ENCODE data around the gene ILK.
A peak's percentile ranks its signal among the peaks of the same experiment; 100 is the strongest.

ILK gene

DNA sequence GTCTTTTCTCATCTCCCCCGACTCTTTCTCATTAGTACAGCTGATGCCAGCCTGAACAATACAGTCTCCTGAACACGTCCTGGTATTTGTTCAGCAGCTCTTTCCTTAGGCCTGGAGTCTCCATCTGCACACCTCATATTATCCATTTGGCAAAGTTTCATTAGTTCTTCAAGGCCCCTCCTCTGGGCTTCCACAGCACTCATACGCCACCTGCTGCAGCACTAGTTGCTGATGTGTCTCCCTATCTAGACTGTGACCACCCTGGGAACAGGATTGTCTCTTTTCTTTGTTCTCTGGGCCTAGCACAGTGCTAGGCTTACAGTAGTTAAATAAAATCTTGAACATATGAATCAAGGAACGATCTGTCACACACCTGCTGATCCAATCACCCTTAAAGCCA is 34.9 kb downstream of the ILK start:
- peak; percentile 7 for DNase-seq

GRCh38 chr11:6640036-6640984 is 36.7 kb downstream of the ILK start:
- no peak for DNase-seq

DNA sequence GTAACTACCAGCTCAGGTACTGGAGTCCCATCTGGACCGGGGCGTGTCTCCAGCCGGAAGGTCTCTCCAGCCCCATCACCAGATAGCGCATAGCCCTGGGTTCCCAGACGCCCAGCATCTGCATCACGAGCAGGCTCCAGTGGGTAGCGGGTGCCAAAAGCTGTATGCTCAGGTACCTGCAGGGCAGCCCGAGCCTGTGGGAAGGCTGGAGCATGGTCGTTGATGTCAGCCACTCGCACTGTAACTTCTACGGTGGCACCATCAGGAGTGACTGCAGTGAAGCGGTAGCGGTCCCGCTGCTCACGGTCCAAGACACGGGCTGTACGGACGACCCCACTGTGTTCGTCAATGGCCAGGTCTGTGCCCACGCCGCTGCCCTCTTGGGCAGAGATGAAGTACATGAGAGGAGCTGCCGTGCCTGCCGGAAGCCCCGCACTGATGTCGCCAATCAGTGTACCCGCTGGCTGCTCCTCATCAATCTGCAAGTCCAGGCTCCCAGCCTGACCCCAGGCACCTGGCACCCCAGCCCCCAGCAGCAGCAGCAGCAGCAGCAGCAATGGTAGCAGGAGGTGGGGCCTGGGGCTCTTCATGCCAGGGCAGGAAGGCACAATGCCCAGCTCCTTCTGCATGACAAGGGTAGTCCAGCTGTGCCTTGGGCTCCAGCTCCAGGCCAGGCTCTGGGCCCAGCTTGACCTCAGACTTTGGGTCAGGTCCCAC is 37.6 kb downstream of the ILK start:
- no peak for DNase-seq

DNA sequence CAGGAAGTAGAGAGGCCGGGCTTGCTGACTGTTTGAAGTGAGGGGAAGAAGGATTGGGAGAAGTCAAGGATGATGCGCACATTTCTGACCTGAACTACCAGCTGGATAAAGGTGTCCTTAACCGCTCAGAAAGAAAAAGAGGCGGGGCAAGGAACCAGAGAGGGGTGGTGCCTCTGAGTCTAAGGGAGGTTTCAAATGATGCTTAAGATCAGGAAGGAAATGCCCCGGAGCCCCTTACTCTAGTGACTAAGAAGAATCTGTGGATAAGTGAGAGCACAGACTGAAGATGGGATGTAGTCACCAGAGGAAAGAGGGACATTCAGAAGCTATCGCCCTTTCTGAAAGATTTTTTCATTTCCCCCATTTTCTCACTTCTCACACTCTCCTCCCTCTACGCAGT is 39.4 kb downstream of the ILK start:
- DNase-seq = no peak

DNA sequence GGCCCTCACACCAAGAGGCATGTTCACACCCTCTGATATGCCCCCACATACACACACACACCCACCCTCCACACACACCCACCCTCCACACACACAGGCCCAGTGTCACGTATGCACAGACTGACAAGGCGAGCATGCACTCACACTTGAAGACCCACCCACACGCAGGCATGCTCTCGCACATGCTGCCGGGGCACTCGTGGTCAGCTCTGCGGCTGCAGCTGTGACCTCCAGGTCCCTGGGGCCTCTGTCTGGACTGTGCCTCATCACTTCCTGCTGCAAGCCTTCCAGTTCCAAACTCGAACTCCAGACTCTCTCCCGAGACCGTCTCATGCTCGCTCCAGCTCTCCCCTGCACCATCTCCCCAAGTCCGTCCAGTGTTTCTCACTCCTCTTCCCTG is 42.5 kb downstream of the ILK start:
- no peak for DNase-seq

DNA sequence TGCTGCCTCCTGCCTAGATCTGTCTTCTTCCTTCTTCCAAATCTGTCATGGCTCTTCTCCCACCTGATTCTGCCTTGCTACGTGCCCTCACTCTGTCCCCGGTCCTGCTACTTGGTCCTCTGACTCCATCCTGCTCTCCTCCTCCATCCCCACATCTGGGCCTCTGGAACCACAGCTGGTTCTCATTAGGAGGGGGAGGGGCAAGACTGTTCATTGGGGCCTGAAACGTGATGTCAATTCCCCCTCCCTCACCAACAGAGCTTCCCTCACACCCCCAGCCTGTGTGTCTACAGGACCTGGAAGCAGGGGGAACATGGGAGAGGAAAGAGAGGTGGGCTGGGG is 43.0 kb downstream of the ILK start:
- no peak for DNase-seq

DNA sequence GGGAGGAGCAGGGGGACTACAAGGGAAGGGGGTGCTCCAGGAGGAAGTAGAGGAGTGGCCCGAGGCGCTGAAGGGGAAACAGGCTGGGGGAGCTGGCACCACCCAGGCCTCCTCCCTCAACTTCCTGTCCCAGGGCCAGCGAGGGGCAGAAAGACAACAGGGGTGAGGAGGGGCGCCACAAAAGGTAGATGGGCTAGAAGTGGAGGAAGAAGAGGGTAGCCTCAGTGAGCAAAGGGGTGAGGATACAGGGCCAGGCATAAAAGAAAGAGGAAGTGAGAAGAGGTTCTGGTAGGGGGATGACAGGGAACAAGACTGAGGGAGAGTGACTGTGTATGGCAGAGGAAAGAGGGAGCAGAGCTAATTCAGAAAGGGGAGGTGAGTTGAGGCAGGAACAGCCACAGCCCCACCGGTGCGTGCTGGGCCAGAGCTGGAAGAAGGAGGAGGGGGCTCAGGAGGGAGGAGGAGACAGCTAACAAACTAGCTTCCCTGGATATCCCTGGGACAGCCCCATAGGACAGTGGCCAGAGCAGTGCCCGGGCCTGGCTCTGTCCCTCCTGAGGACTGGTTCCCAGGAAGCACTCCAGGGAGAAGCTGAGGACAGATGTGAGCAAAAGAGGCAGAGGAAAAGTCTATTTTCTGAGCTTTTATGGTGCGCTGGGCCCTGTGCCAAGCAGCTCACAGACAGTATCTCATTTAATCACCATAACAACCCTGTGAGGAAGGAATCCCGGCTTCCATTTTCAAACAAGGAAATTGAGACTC is 43.5 kb downstream of the ILK start:
- DNase-seq = no peak

GRCh38 chr11:6647836-6648235 is 44.3 kb downstream of the ILK start:
- no peak for DNase-seq

- no peak for DNase-seq
These were observed 44.9 kb downstream of the ILK start for GRCh38 chr11:6648501-6648900.

DNA sequence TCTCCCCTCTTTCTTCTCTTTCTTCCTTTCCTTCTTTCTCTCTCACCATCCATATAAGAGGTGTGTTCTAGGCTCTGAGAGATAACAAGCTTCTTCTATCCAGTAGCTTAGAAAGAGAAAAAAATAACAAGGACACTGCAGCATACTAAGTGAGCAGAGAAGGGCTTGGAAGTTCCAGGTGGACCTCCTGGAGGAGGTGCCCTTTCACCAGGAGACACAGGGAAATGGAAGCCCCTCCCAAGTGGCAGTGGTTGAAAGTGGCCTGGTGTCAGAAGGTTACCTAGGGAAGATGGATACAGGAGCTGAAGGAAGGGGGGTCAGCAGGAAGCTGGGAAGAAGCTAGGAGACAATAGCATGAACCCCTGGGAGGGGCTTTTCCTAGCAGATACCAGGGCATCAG is 46.5 kb downstream of the ILK start:
- DNase-seq = no peak

DNA sequence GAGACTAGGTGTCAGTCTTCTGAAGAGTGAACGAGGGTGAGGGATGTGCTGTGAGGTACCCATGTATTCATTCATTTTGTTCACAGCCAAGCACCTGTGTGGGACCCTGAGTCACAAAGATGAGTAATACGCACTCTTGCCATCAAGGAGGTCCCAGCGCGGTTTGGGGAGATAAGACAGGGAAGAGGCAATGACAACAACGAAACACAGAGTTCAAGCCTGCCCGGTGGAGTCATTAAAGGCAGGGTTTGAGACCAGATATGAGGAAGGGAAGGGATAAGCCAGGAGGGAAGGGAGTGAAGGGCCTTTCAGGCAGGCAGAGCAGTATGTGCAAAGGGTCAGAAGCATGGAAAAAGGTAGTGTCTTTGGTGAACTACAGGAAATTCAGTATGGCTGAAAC is 47.4 kb downstream of the ILK start:
- DNase-seq = no peak

DNA sequence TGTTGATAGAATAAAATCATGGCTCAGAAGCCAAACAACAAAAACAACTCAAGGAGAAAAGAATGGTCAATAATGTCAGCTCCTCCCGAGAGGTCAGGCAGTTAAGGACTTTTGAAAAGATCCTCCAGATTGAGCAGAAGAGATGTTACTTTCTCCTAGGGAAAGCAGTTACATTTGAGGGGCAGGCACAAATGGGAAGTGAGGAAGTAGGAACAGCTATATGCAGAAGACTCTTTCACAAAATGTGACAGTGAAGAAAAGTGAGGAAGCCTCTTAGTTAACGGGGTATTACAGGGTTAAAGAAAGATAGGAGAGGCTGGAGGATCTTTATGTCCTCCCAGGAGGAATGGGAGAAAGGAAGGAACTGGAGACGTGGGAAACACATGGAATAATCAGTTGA is 48.6 kb downstream of the ILK start:
- no peak for DNase-seq

DNA sequence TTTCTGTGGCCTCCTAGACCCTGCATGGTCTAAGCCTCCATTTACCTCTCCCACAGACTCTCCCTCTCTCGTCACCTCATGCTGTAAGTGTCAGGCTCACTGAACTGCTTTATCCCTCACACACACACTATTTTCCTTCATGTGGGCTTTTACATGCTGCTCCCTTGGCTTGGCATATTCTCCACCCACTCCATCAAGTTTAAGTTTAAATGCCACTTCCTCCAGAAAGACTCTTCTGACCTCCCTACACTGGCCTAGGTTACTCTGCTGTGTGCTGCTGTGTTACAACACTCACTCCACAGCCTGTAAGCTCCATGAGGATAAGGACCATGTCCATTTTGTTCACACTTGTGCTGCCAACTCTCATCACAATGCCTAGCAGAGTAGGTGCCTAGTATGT is 49.5 kb downstream of the ILK start:
- DNase-seq = no peak

DNA sequence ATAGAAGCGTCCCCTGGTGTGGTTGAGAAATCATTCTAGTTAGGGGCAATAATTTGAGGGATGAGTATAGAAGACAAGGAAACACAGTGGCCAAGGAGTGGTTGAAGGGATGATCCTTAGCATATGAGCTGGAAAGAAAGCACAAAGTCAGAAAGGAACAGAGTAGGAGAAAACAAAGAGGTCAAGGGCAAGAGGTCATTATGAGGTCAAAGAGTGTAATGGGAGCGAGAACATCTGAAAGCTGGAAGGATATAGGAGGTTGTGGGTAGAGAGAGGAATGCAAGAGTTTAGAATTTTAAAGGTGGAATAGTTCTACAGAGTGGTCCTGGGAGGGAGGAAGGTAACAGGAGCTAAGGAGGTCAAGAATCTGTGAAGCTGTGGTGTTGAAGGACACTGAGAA is 50.1 kb downstream of the ILK start:
- DNase-seq = no peak

GRCh38 chr11:6654281-6655019 is 50.9 kb downstream of the ILK start:
- DNase-seq = no peak

DNA sequence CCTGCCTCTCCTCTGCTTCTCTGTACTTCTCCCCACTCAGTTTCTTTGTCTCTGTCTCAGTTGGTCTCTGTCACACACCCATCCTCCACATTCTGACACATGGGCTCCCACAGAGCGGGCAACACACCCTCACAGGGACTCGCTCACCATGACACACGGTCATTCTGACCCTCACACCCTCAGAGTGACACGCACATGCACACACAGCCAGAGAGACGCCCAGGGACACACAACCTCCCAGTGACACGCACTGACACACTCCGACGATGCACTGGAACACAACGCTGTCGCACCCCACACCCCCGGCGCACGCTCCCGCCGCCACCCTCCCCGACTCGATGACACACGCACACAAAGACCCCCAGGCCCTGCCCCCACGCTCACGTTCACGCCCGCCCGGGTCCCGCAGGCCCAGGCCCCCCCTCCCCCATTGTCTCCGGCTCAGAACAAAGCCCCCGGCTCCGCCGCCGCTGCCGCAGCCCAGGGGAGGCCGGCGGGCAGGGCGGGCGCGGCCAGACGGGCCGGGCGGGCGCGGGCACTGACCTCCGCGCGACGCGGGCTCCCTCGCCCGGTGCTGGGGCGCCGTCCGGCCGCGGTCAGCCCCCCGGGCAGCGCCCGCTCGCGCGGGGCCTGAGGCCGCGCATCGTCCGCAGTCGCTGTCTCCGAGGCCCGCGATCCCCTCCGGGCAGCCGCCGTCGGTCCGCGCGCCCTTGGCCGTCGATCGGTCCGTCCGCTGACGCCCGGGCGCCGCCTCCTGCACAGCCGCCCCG is 51.6 kb downstream of the ILK start:
- no peak for DNase-seq

- DNase-seq = no peak
These were observed 52.4 kb downstream of the ILK start, which contains the start of gene DCHS1 for GRCh38 chr11:6655790-6656583. Gene DCHS1, minus strand, starts transcription at chr11:6655809. Its CDS starts 14,196 bp downstream, at chr11:6641613.

- no peak for DNase-seq
These were observed 53.0 kb downstream of the ILK start for GRCh38 chr11:6656584-6656915.

DNA sequence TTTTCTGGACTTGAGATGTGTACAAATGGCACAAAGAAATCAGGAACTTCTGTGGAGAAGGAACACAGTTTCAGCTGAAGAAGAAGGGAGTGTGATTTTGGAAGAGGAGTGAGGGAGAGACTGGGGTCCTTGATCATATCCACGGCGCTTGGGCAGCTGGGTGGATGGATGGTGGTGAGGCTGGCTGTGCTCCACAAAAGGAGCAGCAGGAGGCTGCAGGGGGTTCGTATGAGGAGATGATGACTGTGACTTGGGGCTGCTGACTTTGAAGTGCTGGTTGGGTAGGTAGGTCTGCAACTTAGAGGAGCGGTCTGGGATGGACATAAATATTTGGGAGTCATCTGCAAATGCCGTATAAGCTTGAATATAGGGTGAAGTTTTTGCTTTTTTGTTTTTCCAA is 53.4 kb downstream of the ILK start:
- DNase-seq = no peak

GRCh38 chr11:6657346-6657745 is 53.8 kb downstream of the ILK start:
- DNase-seq = no peak

DNA sequence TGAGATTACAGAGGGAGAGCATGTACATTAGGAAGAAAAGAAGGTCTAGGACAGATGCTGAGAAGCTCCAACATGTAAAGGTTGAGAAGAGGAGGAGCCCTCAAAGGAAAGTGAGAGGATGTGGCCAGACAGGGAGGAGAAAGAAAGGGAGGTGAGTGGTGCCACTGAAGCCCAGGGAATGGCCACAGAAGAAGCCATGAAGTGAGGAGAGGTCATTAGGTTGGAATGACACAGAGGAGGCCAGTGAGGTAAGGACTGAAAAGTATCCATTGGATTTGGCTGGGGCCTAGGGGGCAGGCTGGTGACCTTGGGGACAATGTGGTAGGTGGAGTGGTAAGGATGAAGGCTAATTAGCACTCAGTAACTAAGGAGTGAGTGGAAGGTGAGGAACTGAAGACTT is 55.1 kb downstream of the ILK start:
- DNase-seq = no peak

All from NCI-H524 treated with DMSO at 0.1 percent for 48 hours (cell line).